Stimulated activated memory B cell treated with anti-CD40 and anti-IgM and Interleukin-4, amounts not matched to agents 10 μg/mL and 1 μg/mL and 100 μg/mL, for 72 hours (primary cell): ENCODE data around the gene BCL2L1.

Experiments
- ATAC-seq: fragments of 150-1000 bp; cut with Tn5 transposase; 2 replicates; pipeline ENCODE4 v1.10.0; 2021
- H3K27ac Mint-ChIP-seq: one replicate; pipeline ENCODE4 v1.8.0; 2022; ENCODE audit warnings: mild to moderate bottlenecking, mixed read lengths
- H3K27me3 Mint-ChIP-seq: one replicate; pipeline ENCODE4 v1.8.0; 2022; ENCODE audit warnings: mixed read lengths
- H3K36me3 Mint-ChIP-seq: one replicate; pipeline ENCODE4 v1.8.0; 2022; ENCODE audit warnings: mixed read lengths
- H3K4me1 Mint-ChIP-seq: one replicate; pipeline ENCODE4 v1.8.0; 2022; ENCODE audit warnings: mixed read lengths
- H3K4me3 Mint-ChIP-seq: one replicate; pipeline ENCODE4 v1.8.0; 2022; ENCODE audit warnings: mild to moderate bottlenecking, moderate library complexity, mixed read lengths
- H3K9me3 Mint-ChIP-seq: one replicate; pipeline ENCODE4 v1.8.0; 2022; ENCODE audit warnings: mixed read lengths

Gene BCL2L1

DNA sequence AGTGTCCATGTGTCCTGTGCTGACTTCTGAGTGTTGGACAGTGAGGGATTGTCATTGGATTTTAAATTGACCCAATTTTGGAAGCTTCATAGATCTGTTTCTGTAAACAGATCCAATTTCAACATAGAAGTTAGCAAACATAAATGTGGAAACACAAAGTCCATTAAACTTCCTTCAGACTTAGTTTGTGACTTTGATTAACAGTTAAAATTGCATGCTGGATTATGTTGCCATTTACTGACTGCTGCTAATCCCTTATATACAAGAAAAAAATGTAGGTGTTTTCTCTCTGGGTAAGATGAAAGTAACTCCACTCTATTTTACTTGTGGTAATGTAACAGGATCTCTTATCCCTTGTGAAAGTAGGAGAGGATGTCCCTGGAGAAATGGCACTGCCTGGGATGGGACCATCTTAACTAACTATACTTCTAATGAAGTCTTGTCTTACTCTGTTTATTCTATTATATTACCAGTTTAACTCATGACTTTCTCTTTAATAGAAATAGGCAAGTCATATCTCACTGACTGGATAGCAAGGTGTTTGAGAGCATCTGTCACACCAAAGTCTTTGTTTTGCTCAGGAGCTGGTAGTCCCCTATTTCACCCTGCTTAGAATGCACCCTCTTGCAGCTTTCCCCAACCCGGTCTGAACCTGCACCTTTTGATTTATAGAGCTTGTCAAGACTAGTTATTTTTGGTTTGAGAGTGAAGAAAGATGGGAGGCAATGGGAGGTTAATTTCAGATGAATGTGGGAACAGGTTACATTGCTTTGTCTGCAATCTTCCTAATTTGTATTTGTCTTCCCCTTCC lies 23.6 kb upstream of the BCL2L1 start:
- peaks cover 5% of the 10 kb centered on the region for H3K36me3 Mint-ChIP-seq
- no peaks in the 10 kb centered on the region for H3K4me1 Mint-ChIP-seq
- no peak overlapping the region for H3K27ac Mint-ChIP-seq
- no peaks in the 10 kb centered on the region for H3K27me3 Mint-ChIP-seq
- H3K9me3 Mint-ChIP-seq = no peaks in the 10 kb centered on the region
- H3K4me3 Mint-ChIP-seq = no peak overlapping the region
- no peak for ATAC-seq

DNA sequence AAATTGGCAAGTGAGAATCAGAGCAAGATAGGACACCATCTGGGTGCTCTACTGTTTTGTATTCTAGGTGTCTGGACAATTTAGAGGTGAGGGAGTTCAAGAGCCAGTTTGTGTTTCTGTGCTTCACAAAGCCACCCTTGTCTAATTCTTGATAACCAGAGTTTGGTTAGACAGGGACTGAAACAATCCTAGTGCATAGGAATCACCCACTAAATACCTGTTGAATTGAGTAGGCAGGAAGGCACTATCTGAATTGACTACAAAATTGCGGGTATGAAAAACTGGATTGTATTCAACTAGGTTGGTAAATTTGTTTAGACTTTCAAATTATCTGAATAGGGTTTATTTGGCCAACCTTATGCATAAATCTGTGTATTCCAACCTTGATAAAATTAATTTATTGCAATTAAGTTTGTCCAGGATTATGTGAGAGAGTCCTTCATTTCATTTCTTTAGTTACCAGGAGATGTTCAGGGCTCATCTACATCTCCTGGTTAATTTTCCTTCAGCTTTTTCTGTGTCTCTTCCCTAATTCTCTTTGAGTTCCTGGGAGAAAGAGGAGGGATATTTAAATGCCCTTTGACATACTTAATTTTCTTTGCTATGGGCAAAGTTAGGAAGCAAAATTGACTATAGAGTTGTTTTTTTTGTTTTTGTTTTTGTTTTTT lies 18.1 kb upstream of the BCL2L1 start:
- ATAC-seq = no peak
- no peak overlapping the region for H3K27ac Mint-ChIP-seq
- no peaks in the 10 kb centered on the region for H3K9me3 Mint-ChIP-seq
- H3K4me3 Mint-ChIP-seq = no peak overlapping the region
- H3K4me1 Mint-ChIP-seq = no peaks in the 10 kb centered on the region
- H3K27me3 Mint-ChIP-seq = no peaks in the 10 kb centered on the region
- peaks cover 5% of the 10 kb centered on the region for H3K36me3 Mint-ChIP-seq

DNA sequence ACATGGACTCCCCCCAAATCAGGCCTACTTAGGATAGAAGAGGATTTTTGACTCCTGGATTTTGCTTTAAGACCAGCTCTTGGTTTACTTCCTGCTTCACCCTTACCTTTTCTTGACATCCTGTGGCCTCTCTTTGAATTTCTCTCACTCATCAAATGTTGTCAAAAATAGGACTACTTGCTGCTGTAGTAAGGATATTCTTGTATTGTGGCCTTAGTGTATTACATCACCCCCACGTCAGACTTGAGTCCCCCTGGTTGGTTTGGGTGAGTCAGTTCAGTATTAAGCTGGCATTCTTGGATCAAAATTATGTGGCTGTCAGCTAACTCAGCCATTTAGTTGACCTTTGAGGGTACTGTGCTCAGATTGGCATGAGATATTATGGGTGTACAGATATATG lies 17.5 kb upstream of the BCL2L1 start:
- H3K36me3 Mint-ChIP-seq = peaks cover 5% of the 10 kb centered on the region
- ATAC-seq = no peak
- H3K4me3 Mint-ChIP-seq = no peak overlapping the region
- no peaks in the 10 kb centered on the region for H3K9me3 Mint-ChIP-seq
- H3K4me1 Mint-ChIP-seq = no peaks in the 10 kb centered on the region
- no peaks in the 10 kb centered on the region for H3K27me3 Mint-ChIP-seq
- H3K27ac Mint-ChIP-seq = no peak overlapping the region

DNA sequence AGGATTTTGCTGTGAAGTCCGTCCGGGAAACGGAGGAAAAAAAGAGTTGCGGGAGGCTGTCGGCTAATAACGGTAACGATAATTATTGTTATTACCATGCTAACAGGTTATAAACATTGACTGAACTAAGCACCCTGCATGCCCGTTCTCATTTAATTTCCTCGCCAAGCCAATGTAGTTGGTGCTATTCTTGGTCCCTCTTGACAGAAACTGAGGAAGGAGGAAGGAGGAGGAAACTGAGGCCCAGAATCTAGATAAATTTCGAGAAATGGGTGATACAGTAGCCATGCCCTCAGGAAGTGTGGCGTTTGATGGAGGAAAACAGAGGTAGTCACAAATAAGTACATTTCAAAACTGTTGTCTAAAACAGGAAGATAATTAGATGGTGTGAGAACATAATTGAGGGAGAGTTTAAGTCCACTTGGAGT lies 16.9 kb upstream of the BCL2L1 start:
- ATAC-seq = no peak
- Mint-ChIP-seq H3K36me3 (peaks cover 4% of the 10 kb centered on the region), H3K27ac (no peak overlapping the region), H3K4me1 (no peaks in the 10 kb centered on the region), H3K27me3 (no peaks in the 10 kb centered on the region), H3K9me3 (no peaks in the 10 kb centered on the region), H3K4me3 (no peak overlapping the region)

DNA sequence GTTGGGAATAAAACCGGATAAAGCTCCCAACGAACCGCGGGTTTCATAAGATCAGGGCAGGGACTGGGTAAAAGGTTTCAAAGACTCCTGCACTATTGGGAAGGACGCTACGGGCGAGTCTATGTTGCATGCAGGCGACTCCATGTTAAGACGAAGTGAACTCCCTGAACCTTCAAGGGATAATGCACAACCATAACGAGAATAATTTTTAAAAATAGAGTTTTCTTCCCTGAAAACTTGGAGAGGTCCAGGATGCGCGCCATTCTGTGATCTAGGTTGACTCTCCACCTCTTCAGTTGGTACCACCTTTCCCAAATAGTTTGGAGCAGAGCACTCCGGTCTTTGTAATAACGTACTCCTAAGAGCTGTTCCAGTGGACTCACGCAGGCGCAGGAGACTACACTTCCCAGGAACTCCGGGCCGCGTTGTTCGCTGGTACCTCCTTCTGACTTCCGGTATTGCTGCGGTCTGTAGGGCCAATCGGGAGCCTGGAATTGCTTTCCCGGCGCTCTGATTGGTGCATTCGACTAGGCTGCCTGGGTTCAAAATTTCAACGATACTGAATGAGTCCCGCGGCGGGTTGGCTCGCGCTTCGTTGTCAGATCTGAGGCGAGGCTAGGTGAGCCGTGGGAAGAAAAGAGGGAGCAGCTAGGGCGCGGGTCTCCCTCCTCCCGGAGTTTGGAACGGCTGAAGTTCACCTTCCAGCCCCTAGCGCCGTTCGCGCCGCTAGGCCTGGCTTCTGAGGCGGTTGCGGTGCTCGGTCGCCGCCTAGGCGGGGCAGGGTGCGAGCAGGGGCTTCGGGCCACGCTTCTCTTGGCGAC lies 16.3 kb upstream of the BCL2L1 start, which contains the start of gene TPX2:
TPX2 (plus strand) TSS at position 562 of the 821 bp plus-strand sequence. CDS start 18,187 bp downstream, outside the sequence.
- Mint-ChIP-seq H3K27me3 (no peaks in the 10 kb centered on the region), H3K4me1 (no peaks in the 10 kb centered on the region), H3K27ac (no peak within 1 kb of the TSS), H3K4me3 (peak within 1 kb of the TSS; percentile 43), H3K36me3 (no peaks in the 10 kb centered on the region), H3K9me3 (no peaks in the 10 kb centered on the region)
- ATAC-seq = peak; percentile 99

DNA sequence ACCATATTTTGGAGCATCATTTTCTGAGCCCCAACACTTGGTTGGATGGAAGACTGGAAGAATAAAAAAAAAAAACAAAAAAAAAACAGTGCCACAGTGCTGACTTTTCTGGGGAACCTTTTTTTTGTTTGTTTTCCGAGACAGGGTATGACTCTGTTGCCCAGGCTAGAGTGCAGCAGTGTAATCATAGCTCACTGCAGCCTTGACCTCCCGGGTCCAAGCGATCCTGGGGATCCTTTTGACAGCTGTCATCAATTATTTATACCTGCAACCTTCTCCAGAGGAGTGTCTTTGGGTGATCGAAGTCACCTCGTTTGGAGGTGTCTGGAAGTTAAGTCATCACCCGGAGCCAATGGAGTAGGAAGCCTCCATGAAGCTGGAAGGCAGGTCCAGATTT lies 8.7 kb upstream of the BCL2L1 start:
- ATAC-seq = no peak
- no peaks in the 10 kb centered on the region for H3K36me3 Mint-ChIP-seq
- H3K27me3 Mint-ChIP-seq = no peaks in the 10 kb centered on the region
- no peak overlapping the region for H3K27ac Mint-ChIP-seq
- H3K4me3 Mint-ChIP-seq = no peak overlapping the region
- no peaks in the 10 kb centered on the region for H3K9me3 Mint-ChIP-seq
- H3K4me1 Mint-ChIP-seq = no peaks in the 10 kb centered on the region

DNA sequence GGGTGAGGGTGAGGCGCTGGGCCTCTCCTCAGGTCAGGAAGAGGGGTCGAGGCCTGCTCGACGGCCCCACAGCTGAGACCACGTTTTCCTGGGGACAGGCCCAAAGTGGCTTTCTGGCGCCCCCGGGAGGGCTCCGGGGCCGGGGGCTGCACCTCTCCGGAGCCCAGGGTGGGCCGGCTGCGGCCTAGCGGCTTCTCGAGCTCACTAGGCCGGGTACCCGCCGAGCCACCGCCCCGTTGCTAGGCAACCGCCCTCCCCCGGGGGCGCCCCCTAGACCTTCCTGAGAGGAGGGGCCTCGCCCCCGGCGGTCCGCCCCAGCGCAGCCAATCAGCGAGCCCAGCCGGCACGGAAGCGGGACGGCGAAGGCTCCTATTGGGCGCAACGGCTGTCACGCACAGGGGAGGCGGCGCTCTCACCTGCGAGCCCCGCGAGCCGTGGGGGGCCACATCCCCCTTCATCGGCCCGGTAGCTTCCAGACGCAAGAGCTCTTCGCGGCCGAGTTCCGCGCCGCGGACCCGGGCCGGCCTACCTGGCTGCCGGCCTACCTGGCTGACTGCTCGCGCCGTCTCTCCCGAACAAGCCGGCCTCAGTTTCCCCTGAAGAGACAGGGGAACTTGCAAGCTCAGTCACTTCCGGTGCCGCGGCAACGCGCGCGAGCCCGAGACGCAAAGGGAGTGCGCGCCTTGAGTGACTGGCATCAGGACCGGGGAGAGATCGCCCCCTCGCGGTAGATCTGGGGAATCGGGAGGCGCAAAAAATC lies 831 bp upstream of the BCL2L1 start:
- Mint-ChIP-seq H3K4me1 (peaks cover 33% of the 10 kb centered on the region), H3K9me3 (no peaks in the 10 kb centered on the region), H3K27ac (peak overlapping the region; percentile 99), H3K27me3 (no peaks in the 10 kb centered on the region), H3K36me3 (peaks cover 37% of the 10 kb centered on the region), H3K4me3 (peak overlapping the region; percentile 99)
- peak; percentile 96 for ATAC-seq

DNA sequence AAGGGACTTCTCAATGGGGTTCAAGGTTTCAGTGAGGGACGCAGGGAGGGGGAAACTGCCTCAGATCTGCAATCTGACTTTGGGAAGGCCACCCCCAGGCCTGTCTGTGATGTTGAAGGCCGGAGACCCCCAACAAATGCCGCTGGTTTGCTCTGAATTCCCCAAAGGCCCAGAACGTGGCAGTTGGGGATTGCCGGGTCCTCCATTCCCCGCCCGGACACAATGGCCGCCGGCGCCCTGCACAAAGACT lies 326 bp upstream of the BCL2L1 start:
- H3K9me3 Mint-ChIP-seq = no peaks in the 10 kb centered on the region
- no peaks in the 10 kb centered on the region for H3K27me3 Mint-ChIP-seq
- no peak for ATAC-seq
- H3K36me3 Mint-ChIP-seq = peaks cover 40% of the 10 kb centered on the region
- H3K27ac Mint-ChIP-seq = peak overlapping the region; percentile 99
- peak overlapping the region; percentile 99 for H3K4me3 Mint-ChIP-seq
- H3K4me1 Mint-ChIP-seq = peaks cover 35% of the 10 kb centered on the region

DNA sequence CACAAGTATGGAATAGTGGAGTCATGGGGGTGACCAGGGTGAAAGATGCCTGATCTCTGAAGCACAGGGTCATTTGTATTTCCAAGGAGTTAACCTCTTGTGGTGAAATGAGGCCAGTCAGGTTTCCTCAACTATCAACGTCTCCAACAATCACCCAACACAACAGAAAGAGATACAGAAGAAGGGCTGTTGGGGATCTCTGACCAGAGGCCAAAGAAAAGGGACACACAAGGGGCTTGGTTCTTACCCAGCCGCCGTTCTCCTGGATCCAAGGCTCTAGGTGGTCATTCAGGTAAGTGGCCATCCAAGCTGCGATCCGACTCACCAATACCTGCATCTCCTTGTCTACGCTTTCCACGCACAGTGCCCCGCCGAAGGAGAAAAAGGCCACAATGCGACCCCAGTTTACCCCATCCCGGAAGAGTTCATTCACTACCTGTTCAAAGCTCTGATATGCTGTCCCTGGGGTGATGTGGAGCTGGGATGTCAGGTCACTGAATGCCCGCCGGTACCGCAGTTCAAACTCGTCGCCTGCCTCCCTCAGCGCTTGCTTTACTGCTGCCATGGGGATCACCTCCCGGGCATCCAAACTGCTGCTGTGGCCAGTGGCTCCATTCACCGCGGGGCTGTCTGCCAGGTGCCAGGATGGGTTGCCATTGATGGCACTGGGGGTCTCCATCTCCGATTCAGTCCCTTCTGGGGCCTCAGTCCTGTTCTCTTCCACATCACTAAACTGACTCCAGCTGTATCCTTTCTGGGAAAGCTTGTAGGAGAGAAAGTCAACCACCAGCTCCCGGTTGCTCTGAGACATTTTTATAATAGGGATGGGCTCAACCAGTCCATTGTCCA lies 1.0 kb downstream of the BCL2L1 start:
- Mint-ChIP-seq H3K4me3 (peak overlapping the region; percentile 99), H3K27ac (peak overlapping the region; percentile 99), H3K4me1 (peaks cover 49% of the 10 kb centered on the region), H3K27me3 (no peaks in the 10 kb centered on the region), H3K9me3 (no peaks in the 10 kb centered on the region), H3K36me3 (peaks cover 50% of the 10 kb centered on the region)
- ATAC-seq = no peak

DNA sequence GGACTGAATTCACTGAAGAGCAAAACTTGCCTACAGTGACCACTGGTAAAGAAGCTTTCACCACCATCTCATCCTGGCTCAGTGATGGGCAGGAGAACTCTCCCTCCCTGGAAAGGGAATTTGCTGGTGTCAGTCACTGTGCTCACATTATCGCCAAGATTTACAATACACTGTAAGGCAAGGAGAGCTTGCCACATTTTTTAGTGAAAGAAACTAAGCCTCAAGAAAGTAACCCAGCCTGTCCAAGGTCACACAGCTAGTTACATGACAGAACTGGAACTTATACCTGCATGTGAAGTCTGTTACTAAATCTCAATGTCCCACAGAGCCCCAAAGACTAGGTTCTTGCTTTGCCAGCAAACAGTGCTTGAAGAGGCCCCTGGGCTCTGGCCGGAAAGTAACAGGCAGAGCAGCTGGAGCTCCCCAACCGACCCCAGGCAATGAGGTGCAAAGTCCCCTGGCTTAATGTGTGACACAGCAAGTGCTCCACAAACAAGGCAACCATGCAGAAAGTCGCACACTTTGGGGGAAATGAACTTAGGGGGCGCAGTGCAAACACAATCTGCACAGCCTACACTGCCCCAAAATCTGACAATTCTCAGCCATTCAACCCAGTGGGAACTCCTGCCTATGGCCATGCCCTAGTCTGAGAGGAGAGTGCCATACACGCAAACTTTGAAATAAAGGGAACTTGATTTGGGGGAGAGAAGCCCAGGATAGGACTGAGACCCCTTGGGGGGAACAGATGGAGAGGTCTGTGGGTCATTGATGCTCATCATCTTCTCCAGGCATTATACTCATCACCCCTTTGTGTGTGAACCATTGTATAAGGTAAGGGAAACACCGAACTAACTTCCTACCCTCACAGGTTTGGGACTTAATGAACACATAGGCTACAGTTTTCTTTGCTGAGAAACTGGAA lies 1.9 kb downstream of the BCL2L1 start:
- Mint-ChIP-seq H3K27ac (peak overlapping the region; percentile 99), H3K4me1 (peaks cover 58% of the 10 kb centered on the region), H3K4me3 (peak overlapping the region; percentile 99), H3K36me3 (peaks cover 59% of the 10 kb centered on the region), H3K9me3 (no peaks in the 10 kb centered on the region), H3K27me3 (no peaks in the 10 kb centered on the region)
- ATAC-seq = no peak

DNA sequence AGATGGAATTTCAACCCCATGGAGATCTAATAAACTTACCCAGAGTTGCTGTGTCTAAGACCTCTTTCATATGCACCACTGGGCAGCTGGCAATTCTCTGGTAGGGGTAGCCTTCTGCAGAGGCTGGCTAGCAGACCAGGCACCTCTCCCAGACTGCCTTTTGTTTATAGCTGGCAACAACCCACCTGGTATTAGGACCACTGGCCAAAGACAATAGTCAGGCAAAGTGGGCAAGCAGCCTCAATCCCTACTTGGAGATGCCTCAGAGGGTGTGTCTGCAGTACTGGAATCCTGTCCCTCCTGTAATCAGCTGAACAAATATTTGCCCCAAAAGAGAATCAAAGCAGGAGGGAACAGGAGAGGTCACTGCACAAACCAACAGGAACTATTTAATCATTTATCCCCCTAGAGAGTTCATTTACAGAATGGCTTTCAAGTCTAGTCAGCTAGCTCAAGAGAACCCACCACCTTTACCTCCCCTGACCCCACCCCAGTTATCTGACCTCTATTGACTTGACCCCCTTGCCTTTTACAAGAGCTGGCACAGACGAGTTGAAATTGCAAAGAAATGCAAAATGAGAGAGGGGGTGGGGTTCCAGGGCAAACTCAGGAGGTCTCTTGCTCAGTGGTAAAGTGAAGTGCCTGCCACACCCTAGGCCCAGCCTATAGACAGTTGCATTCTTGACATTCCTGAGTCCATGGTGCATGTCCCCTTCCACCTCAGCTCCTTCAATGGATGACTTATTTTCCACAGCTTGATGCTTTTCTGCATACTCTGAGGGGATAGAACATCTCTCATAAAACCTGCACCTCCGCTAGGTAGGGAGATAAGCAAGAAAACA lies 2.8 kb downstream of the BCL2L1 start:
- peak overlapping the region; percentile 99 for H3K4me3 Mint-ChIP-seq
- peak overlapping the region; percentile 99 for H3K27ac Mint-ChIP-seq
- H3K27me3 Mint-ChIP-seq = no peaks in the 10 kb centered on the region
- peaks cover 68% of the 10 kb centered on the region for H3K36me3 Mint-ChIP-seq
- no peaks in the 10 kb centered on the region for H3K9me3 Mint-ChIP-seq
- no peak for ATAC-seq
- peaks cover 66% of the 10 kb centered on the region for H3K4me1 Mint-ChIP-seq

DNA sequence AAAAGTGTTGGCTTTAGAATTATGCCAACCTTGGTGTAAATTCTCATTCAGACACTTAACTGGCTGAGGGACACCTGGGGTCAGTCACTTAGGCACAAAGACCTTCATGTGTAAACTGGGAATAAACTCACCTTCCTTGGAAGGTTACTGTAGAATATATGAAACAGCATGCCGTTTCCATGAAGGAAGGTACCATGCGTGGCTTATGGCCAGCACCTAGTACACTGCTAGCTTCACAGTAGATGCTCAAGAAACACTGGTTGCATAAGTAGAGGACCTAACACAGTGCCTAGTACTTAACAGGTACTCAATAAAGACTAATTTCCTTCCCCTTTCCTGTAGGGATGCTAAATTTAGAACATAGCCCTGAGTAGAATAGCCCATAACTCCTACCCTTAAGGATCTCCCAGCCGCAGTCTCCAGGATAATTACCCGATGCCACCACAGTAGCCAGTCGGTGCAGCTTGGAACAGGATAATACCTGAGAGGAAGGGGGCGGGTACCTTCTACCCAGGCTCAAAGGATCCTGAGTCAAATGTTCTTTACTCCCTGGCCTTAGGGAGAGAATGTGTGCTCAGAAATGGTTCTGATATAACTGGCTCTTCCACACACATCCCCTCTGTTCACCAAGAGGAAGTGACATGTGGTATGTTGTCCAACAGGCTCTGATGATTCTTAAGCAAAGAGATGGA lies 3.6 kb downstream of the BCL2L1 start:
- peak overlapping the region; percentile 99 for H3K4me3 Mint-ChIP-seq
- H3K27me3 Mint-ChIP-seq = no peaks in the 10 kb centered on the region
- H3K27ac Mint-ChIP-seq = peak overlapping the region; percentile 99
- no peak for ATAC-seq
- H3K4me1 Mint-ChIP-seq = peaks cover 74% of the 10 kb centered on the region
- peaks cover 75% of the 10 kb centered on the region for H3K36me3 Mint-ChIP-seq
- H3K9me3 Mint-ChIP-seq = no peaks in the 10 kb centered on the region
